ENCODE measurements around the gene LRRC10B.

The LRRC10B gene

DNA sequence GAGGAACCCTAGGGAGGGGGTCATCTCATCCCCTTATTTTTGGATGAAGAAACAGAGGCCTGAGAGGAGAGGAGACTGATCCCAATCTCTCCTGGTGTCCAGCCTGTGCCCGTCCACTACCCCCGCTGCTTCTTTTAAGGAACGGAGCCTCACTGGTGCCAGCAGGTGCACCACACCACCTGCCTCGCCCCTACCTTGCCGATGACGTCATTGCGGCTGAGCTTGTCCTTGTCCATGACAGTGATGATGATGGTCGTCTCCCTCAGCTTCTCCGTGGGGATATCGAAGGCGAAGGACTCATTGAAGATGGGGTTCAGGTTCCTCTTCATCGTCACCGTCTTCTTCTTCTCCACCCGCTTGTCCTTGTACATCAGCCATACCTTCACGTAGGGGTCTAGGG lies 14.3 kb downstream of the LRRC10B start:
- H3K4me3 ChIP-seq (ENCODE audit: control insufficient read depth in 1 of 7, extremely low read depth in 1 of 7, insufficient read depth in 4 of 7, low read depth in 2 of 7, low read length in 6 of 7), result no peak overlapping the region
- 96% methylated on average over 12 of the region's 15 CpGs for WGBS (ENCODE audit: insufficient coverage)
- H3K36me3 ChIP-seq (ENCODE audit: control insufficient read depth in 4 of 4, insufficient read depth in 4 of 4, low read length in 3 of 4), result no peaks in the 10 kb centered on the region
- peaks cover 0 to 41% (median 0%) of the 10 kb centered on the region in 5 experiments for H3K27me3 ChIP-seq (replicated peaks in 2 of 5; ENCODE audit: control insufficient read depth in 4 of 5, insufficient read depth in 5 of 5, low read length in 4 of 5)
- DNase-seq, result no peak
- ChIA-PET CTCF (interaction anchor here (3.1 to 24.0 kb wide), 2 partner anchors 46 to 76 kb away, joined by 21 to 453 read pairs; a partner anchor contains a TSS), POLR2A (no interaction called here)
- no peak overlapping the region for H3K27ac ChIP-seq (ENCODE audit: insufficient read depth in 1 of 2, low read depth in 1 of 2, low read length in 2 of 2, poor library complexity in 1 of 2, severe bottlenecking in 2 of 2)
- no peaks in the 10 kb centered on the region for H3K9me3 ChIP-seq (ENCODE audit: control extremely low read depth in 1 of 5, control insufficient read depth in 4 of 5, insufficient read depth in 2 of 5, low read depth in 1 of 5, low read length in 4 of 5)
- no peaks in the 10 kb centered on the region for H3K4me1 ChIP-seq (ENCODE audit: control extremely low read depth in 1 of 4, control insufficient read depth in 4 of 4, insufficient read depth in 4 of 4, low read length in 3 of 4)

DNA sequence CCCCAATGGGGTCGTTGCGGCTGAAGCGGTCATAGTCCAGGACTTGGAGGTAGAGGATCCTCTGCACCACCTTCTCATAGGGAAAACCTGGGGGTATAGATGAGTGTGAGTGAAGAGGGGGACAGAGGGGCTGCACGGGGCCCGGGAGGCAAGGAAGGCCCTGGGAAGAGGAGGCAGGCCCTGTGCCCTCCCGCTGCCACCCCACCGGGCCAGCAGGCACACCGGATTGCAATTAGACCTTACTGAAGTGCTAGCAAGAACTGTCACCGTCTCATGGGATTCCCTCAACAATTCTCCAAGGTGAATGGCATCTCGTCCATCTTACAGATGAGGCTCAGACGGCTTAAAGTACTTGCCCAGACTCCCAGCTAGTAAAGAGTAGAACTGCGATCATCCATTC lies 15.9 kb downstream of the LRRC10B start:
- Histone ChIP-seq H3K4me3 (ENCODE audit: control insufficient read depth in 1 of 7, extremely low read depth in 1 of 7, insufficient read depth in 4 of 7, low read depth in 2 of 7, low read length in 6 of 7) (no peak overlapping the region), H3K27ac (ENCODE audit: insufficient read depth in 1 of 2, low read depth in 1 of 2, low read length in 2 of 2, poor library complexity in 1 of 2, severe bottlenecking in 2 of 2) (no peak overlapping the region), H3K27me3 (replicated peaks in 2 of 5; ENCODE audit: control insufficient read depth in 4 of 5, insufficient read depth in 5 of 5, low read length in 4 of 5) (peaks cover 0 to 52% (median 0%) of the 10 kb centered on the region in 5 experiments), H3K4me1 (ENCODE audit: control extremely low read depth in 1 of 4, control insufficient read depth in 4 of 4, insufficient read depth in 4 of 4, low read length in 3 of 4) (no peaks in the 10 kb centered on the region), H3K36me3 (ENCODE audit: control insufficient read depth in 4 of 4, insufficient read depth in 4 of 4, low read length in 3 of 4) (no peaks in the 10 kb centered on the region), H3K9me3 (ENCODE audit: control extremely low read depth in 1 of 5, control insufficient read depth in 4 of 5, insufficient read depth in 2 of 5, low read depth in 1 of 5, low read length in 4 of 5) (no peaks in the 10 kb centered on the region)
- no peak for DNase-seq
- ChIA-PET POLR2A (no interaction called here), CTCF (interaction anchor here (0.5 to 24.0 kb wide), 5 partner anchors 8 to 804 kb away, joined by 3 to 453 read pairs (median 5); a partner anchor contains a TSS)
- WGBS (ENCODE audit: insufficient coverage), result 89% methylated on average over 10 of the region's 12 CpGs

DNA sequence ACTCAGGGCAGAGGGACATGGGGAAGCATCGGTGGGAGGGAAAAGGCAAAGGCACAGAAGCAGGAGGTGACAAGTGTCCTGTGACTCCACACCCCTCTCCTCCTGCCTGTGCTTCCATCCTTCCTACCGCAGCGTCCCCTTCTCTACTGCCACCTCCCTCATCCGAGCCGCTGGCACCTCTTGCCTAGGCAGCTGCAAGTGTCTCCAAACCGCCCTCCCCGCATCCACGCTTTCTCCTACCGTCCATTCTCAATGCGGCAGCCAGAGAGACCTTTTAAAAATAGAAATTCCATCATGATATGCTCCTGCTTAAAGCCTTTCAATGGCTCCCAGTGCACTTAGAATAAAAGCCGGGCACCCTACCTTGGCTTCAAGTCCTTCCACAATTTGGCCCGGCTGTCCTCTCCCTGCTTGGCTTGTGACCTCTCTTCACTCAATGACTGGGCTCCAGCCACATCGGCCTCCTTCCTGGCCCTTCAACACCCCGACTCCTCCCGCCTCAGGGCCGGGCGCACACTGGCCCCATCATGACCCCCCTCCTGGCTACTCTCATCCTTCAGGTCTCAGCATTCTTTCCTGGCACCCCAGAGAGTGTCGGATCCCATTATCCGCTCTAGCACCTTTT lies 16.5 kb downstream of the LRRC10B start:
- no peak for DNase-seq
- H3K9me3 ChIP-seq (ENCODE audit: control extremely low read depth in 1 of 5, control insufficient read depth in 4 of 5, insufficient read depth in 2 of 5, low read depth in 1 of 5, low read length in 4 of 5), result no peaks in the 10 kb centered on the region
- no peak overlapping the region for H3K27ac ChIP-seq (ENCODE audit: insufficient read depth in 1 of 2, low read depth in 1 of 2, low read length in 2 of 2, poor library complexity in 1 of 2, severe bottlenecking in 2 of 2)
- H3K4me1 ChIP-seq (ENCODE audit: control extremely low read depth in 1 of 4, control insufficient read depth in 4 of 4, insufficient read depth in 4 of 4, low read length in 3 of 4), result no peaks in the 10 kb centered on the region
- CTCF ChIA-PET, result interaction anchor here (1.4 to 24.0 kb wide), 4 partner anchors 8 to 79 kb away, joined by 3 to 453 read pairs (median 16); a partner anchor contains a TSS
- H3K4me3 ChIP-seq (ENCODE audit: control insufficient read depth in 1 of 7, extremely low read depth in 1 of 7, insufficient read depth in 4 of 7, low read depth in 2 of 7, low read length in 6 of 7), result no peak overlapping the region
- WGBS (ENCODE audit: insufficient coverage), result 91% methylated on average over 18 of the region's 19 CpGs
- peaks cover 0 to 57% (median 0%) of the 10 kb centered on the region in 5 experiments for H3K27me3 ChIP-seq (replicated peaks in 2 of 5; ENCODE audit: control insufficient read depth in 4 of 5, insufficient read depth in 5 of 5, low read length in 4 of 5)
- POLR2A ChIA-PET, result no interaction called here
- no peaks in the 10 kb centered on the region for H3K36me3 ChIP-seq (ENCODE audit: control insufficient read depth in 4 of 4, insufficient read depth in 4 of 4, low read length in 3 of 4)

DNA sequence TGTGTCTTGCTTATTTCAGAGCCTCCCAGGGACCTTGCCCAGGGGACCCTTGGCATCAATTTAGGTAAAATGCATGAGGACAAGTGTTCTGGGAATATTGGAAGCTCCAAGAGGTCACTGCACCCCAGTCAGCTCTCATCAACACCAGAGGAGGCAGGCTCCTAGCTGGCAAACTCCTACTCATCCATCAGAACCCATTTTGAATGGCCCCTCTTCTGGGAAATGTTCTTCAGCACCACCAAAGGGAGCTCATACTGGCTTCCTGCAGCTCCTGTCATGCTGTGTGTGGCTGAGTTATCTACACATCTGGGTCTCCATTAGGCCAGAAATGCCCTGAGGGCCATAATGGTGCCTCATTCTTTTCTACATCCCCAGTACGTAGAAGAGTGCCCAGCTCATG lies 17.7 kb downstream of the LRRC10B start:
- POLR2A ChIA-PET, result interaction anchor here (0.6 kb wide), 1 partner anchor 11 kb away, joined by 3 read pairs; no protein-coding TSS in a partner anchor
- Histone ChIP-seq H3K36me3 (ENCODE audit: control insufficient read depth in 4 of 4, insufficient read depth in 4 of 4, low read length in 3 of 4) (no peaks in the 10 kb centered on the region), H3K27ac (ENCODE audit: insufficient read depth in 1 of 2, low read depth in 1 of 2, low read length in 2 of 2, poor library complexity in 1 of 2, severe bottlenecking in 2 of 2) (no peak overlapping the region), H3K9me3 (ENCODE audit: control extremely low read depth in 1 of 5, control insufficient read depth in 4 of 5, insufficient read depth in 2 of 5, low read depth in 1 of 5, low read length in 4 of 5) (no peaks in the 10 kb centered on the region), H3K4me3 (ENCODE audit: control insufficient read depth in 1 of 7, extremely low read depth in 1 of 7, insufficient read depth in 4 of 7, low read depth in 2 of 7, low read length in 6 of 7) (no peak overlapping the region), H3K27me3 (replicated peaks in 2 of 5; ENCODE audit: control insufficient read depth in 4 of 5, insufficient read depth in 5 of 5, low read length in 4 of 5) (peaks cover 0 to 57% (median under 1%) of the 10 kb centered on the region in 5 experiments), H3K4me1 (ENCODE audit: control extremely low read depth in 1 of 4, control insufficient read depth in 4 of 4, insufficient read depth in 4 of 4, low read length in 3 of 4) (peaks cover 0 to 2% (median 0%) of the 10 kb centered on the region in 4 experiments)
- no peak for DNase-seq
- WGBS (ENCODE audit: insufficient coverage), result 100% methylated on average over 1 of the region's 1 CpG
- CTCF ChIA-PET, result interaction anchor here (0.6 to 24.0 kb wide), 7 partner anchors 9 to 79 kb away, joined by 3 to 453 read pairs (median 4); a partner anchor contains a TSS

DNA sequence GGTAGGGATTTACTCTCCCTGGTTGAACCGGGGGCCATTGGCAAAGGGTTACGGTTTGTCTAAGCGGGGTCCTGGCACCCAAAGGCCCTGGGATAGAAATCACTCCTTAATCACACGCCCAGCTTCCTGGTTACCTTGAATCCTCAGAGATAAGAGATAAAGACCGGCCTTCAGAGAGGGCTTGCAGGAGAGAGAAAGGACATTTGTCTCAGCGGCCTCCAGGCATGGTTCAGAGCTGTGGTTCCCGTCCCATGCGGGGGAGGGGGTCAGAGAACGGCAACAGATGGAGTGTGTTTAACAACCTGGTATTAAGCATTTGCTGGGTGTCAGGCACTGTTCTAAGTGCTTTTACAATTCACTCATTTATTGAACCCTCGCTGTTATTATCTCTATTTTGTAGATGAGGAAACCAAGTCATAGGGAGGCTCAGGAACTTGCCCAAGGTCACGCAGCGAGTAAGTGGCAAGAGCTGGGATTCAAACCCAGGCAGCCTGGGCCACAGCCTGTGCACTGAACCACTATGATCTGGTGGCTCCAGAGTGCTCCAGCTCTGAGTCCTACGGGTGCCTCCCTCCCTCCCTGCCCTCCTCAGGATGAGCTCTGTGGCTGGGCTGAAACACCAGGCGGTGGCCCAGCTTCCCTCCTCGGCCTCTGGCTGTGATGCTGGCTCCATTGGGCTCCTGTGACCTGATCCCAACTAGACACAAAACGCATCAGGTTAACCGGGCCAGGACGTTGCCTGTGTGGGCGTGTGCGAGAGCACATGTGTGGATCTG lies 18.6 kb downstream of the LRRC10B start:
- ChIA-PET CTCF (interaction anchor here (0.6 to 24.0 kb wide), 6 partner anchors 9 to 80 kb away, joined by 3 to 453 read pairs (median 4); a partner anchor contains a TSS), POLR2A (no interaction called here)
- Histone ChIP-seq H3K4me3 (ENCODE audit: control insufficient read depth in 1 of 7, extremely low read depth in 1 of 7, insufficient read depth in 4 of 7, low read depth in 2 of 7, low read length in 6 of 7) (no peak overlapping the region), H3K27me3 (replicated peaks in 2 of 5; ENCODE audit: control insufficient read depth in 4 of 5, insufficient read depth in 5 of 5, low read length in 4 of 5) (peaks cover 0 to 57% (median 2%) of the 10 kb centered on the region in 5 experiments), H3K27ac (ENCODE audit: insufficient read depth in 1 of 2, low read depth in 1 of 2, low read length in 2 of 2, poor library complexity in 1 of 2, severe bottlenecking in 2 of 2) (no peak overlapping the region), H3K9me3 (ENCODE audit: control extremely low read depth in 1 of 5, control insufficient read depth in 4 of 5, insufficient read depth in 2 of 5, low read depth in 1 of 5, low read length in 4 of 5) (no peaks in the 10 kb centered on the region), H3K4me1 (ENCODE audit: control extremely low read depth in 1 of 4, control insufficient read depth in 4 of 4, insufficient read depth in 4 of 4, low read length in 3 of 4) (peaks cover 0 to 2% (median 0%) of the 10 kb centered on the region in 4 experiments), H3K36me3 (ENCODE audit: control insufficient read depth in 4 of 4, insufficient read depth in 4 of 4, low read length in 3 of 4) (no peaks in the 10 kb centered on the region)
- 82% methylated on average over 18 of the region's 20 CpGs for WGBS (ENCODE audit: insufficient coverage)
- DNase-seq, result no peak

DNA sequence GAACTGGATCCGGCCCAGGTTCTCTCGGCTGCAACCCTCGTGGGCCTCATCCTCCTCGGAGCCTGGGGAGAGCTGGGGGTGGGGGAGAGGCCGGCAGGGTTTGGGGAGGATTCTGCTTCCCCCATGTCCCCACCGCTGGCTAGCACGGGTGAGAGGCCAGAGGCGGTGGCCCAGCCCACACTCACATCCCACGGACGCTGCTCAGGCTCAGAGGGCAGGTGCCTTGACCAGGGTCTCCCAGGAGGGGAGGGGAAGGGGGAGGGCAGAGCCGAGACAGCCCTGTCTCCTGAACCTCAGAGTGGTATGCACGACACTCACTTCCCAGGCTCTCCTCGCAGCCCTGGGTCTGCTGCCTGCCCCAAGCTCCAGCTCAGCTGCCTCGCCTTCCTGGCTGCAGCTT lies 19.6 kb downstream of the LRRC10B start:
- POLR2A ChIA-PET, result no interaction called here
- 60% methylated on average over 14 of the region's 14 CpGs for WGBS (ENCODE audit: insufficient coverage)

More for the DNA sequence above, 19.6 kb downstream of the LRRC10B start:
- Histone ChIP-seq H3K9me3 (ENCODE audit: control extremely low read depth in 1 of 5, control insufficient read depth in 4 of 5, insufficient read depth in 2 of 5, low read depth in 1 of 5, low read length in 4 of 5) (no peaks in the 10 kb centered on the region), H3K36me3 (ENCODE audit: control insufficient read depth in 4 of 4, insufficient read depth in 4 of 4, low read length in 3 of 4) (no peaks in the 10 kb centered on the region), H3K4me3 (ENCODE audit: control insufficient read depth in 1 of 7, extremely low read depth in 1 of 7, insufficient read depth in 4 of 7, low read depth in 2 of 7, low read length in 6 of 7) (no peak overlapping the region), H3K4me1 (ENCODE audit: control extremely low read depth in 1 of 4, control insufficient read depth in 4 of 4, insufficient read depth in 4 of 4, low read length in 3 of 4) (peaks cover 0 to 2% (median 0%) of the 10 kb centered on the region in 4 experiments), H3K27me3 (replicated peaks in 2 of 5; ENCODE audit: control insufficient read depth in 4 of 5, insufficient read depth in 5 of 5, low read length in 4 of 5) (peaks cover 0 to 52% (median 2%) of the 10 kb centered on the region in 5 experiments), H3K27ac (ENCODE audit: insufficient read depth in 1 of 2, low read depth in 1 of 2, low read length in 2 of 2, poor library complexity in 1 of 2, severe bottlenecking in 2 of 2) (no peak overlapping the region)
- no peak for DNase-seq
- CTCF ChIA-PET, result interaction anchor here (1.1 to 24.0 kb wide), 3 partner anchors 11 to 51 kb away, joined by 3 to 453 read pairs (median 25); a partner anchor contains a TSS
